ENCODE results near the gene SHROOM4.

Gene SHROOM4

GRCh38 chrX:50671661-50672060, 142.3 kb downstream of the SHROOM4 start:
- ATAC-seq (ENCODE audit: low read depth), result no peak
- H3K27ac ChIP-seq (ENCODE audit: poor library complexity, severe bottlenecking), result no peak overlapping the region
- TF ChIP-seq CTCF (IDR thresholded peaks at IDR 0.05; ENCODE audit: poor library complexity, severe bottlenecking), result no peak
- H3K27me3 ChIP-seq (ENCODE audit: insufficient read depth, poor library complexity, severe bottlenecking), result no peaks in the 10 kb centered on the region
- H3K9me3 ChIP-seq (ENCODE audit: severe bottlenecking), result no peaks in the 10 kb centered on the region
- DNase-seq (ENCODE audit: low spot score), result no peak
- H3K36me3 ChIP-seq (ENCODE audit: low read depth), result no peaks in the 10 kb centered on the region
- no peaks in the 10 kb centered on the region for H3K4me1 ChIP-seq (ENCODE audit: insufficient read depth, poor library complexity, severe bottlenecking)
- H3K4me3 ChIP-seq (ENCODE audit: severe bottlenecking), result no peak overlapping the region

GRCh38 chrX:50668860-50669259, 145.1 kb downstream of the SHROOM4 start:
- no peak overlapping the region for H3K27ac ChIP-seq (ENCODE audit: poor library complexity, severe bottlenecking)
- H3K36me3 ChIP-seq (ENCODE audit: low read depth), result no peaks in the 10 kb centered on the region
- DNase-seq (ENCODE audit: low spot score) (no peak), ATAC-seq (ENCODE audit: low read depth) (no peak)
- TF ChIP-seq CTCF (IDR thresholded peaks at IDR 0.05; ENCODE audit: poor library complexity, severe bottlenecking), result no peak
- H3K9me3 ChIP-seq (ENCODE audit: severe bottlenecking), result no peaks in the 10 kb centered on the region
- H3K27me3 ChIP-seq (ENCODE audit: insufficient read depth, poor library complexity, severe bottlenecking), result no peaks in the 10 kb centered on the region
- no peak overlapping the region for H3K4me3 ChIP-seq (ENCODE audit: severe bottlenecking)
- no peaks in the 10 kb centered on the region for H3K4me1 ChIP-seq (ENCODE audit: insufficient read depth, poor library complexity, severe bottlenecking)

GRCh38 chrX:50648156-50648555, 165.8 kb downstream of the SHROOM4 start:
- no peaks in the 10 kb centered on the region for H3K27me3 ChIP-seq (ENCODE audit: insufficient read depth, poor library complexity, severe bottlenecking)
- H3K36me3 ChIP-seq (ENCODE audit: low read depth), result no peaks in the 10 kb centered on the region
- H3K4me1 ChIP-seq (ENCODE audit: insufficient read depth, poor library complexity, severe bottlenecking), result peaks cover 6% of the 10 kb centered on the region
- ATAC-seq (ENCODE audit: low read depth) (peak; percentile 88), DNase-seq (ENCODE audit: low spot score) (no peak)
- TF ChIP-seq CTCF (IDR thresholded peaks at IDR 0.05; ENCODE audit: poor library complexity, severe bottlenecking), result no peak
- H3K27ac ChIP-seq (ENCODE audit: poor library complexity, severe bottlenecking), result peak overlapping the region; percentile 31
- no peaks in the 10 kb centered on the region for H3K9me3 ChIP-seq (ENCODE audit: severe bottlenecking)
- no peak overlapping the region for H3K4me3 ChIP-seq (ENCODE audit: severe bottlenecking)

- Histone ChIP-seq H3K36me3 (ENCODE audit: low read depth) (no peaks in the 10 kb centered on the region), H3K27me3 (ENCODE audit: insufficient read depth, poor library complexity, severe bottlenecking) (no peaks in the 10 kb centered on the region), H3K4me3 (ENCODE audit: severe bottlenecking) (no peak overlapping the region), H3K4me1 (ENCODE audit: insufficient read depth, poor library complexity, severe bottlenecking) (peaks cover 6% of the 10 kb centered on the region), H3K9me3 (ENCODE audit: severe bottlenecking) (no peaks in the 10 kb centered on the region), H3K27ac (ENCODE audit: poor library complexity, severe bottlenecking) (no peak overlapping the region)
- TF ChIP-seq CTCF (IDR thresholded peaks at IDR 0.05; ENCODE audit: poor library complexity, severe bottlenecking), result no peak
- no peak for ATAC-seq (ENCODE audit: low read depth)
- no peak for DNase-seq (ENCODE audit: low spot score)
These were observed 169.5 kb downstream of the SHROOM4 start for GRCh38 chrX:50644496-50644895.

- H3K27me3 ChIP-seq (ENCODE audit: insufficient read depth, poor library complexity, severe bottlenecking), result no peaks in the 10 kb centered on the region
- ATAC-seq (ENCODE audit: low read depth) (no peak), DNase-seq (ENCODE audit: low spot score) (no peak)
- no peaks in the 10 kb centered on the region for H3K36me3 ChIP-seq (ENCODE audit: low read depth)
- H3K4me1 ChIP-seq (ENCODE audit: insufficient read depth, poor library complexity, severe bottlenecking), result peaks cover 6% of the 10 kb centered on the region
- TF ChIP-seq CTCF (IDR thresholded peaks at IDR 0.05; ENCODE audit: poor library complexity, severe bottlenecking), result no peak
- no peak overlapping the region for H3K4me3 ChIP-seq (ENCODE audit: severe bottlenecking)
- H3K9me3 ChIP-seq (ENCODE audit: severe bottlenecking), result no peaks in the 10 kb centered on the region
- no peak overlapping the region for H3K27ac ChIP-seq (ENCODE audit: poor library complexity, severe bottlenecking)
These were observed 170.4 kb downstream of the SHROOM4 start for GRCh38 chrX:50643525-50644137.

All from RWPE2 (cell line).